Stimulated activated CD4-positive, alpha-beta T cell treated with anti-CD3 and anti-CD28 coated beads, Interleukin-12 subunit alpha, Interleukin-12 subunit beta, amount 100 ng/mL, for 48 hours (primary cell): ENCODE data around the gene COL16A1.
A peak's percentile ranks its signal among the peaks of the same experiment; 100 is the strongest.

Experiments
- DNase-seq, 3 donors: peaks; one replicate each; pipeline ENCODE4 v3.0.0-alpha.2; 2020; ENCODE audit warnings: low read depth in 2 of 3, low spot score in 1 of 3

Gene COL16A1

DNA sequence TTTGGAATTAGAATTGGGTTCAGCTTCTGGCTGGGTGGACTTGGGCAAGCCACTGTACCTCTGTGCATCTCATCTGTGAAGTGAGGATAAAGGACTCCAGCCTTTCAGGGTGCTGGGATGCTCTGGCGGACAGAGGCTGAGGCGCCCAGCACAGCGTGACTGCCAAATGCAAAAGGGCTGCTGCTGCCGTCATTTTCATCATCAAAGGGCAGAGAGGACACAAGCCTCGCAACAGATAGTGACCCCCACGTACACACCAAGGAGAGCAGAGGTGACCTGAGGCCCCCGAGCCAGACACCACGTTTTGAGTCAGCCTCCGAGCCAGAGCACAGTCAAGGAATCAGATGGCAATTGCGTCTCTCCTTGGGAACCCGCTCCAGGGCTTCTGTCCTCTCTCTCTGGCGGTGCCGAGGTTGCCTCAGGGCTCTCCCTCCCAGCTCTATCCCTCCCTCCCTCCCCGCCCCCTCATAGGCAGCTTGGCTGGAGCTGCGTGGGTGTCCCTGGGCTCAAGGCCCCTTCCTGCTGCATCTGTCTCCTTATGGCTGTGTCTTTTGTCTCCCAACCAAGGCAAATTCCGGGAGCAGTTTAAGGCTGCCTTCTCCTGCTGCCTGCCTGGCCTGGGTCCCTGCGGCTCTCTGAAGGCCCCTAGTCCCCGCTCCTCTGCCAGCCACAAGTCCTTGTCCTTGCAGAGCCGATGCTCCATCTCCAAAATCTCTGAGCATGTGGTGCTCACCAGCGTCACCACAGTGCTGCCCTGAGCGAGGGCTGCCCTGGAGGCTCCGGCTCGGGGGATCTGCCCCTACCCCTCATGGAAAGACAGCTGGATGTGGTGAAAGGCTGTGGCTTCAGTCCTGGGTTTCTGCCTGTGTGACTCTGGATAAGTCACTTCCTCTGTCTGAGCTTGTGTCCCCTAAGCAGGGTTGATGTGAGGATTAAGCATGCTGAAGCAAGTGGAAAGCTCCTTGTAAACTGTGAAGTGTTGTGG is 77.3 kb downstream of the COL16A1 start:
- DNase-seq: no peak

DNA sequence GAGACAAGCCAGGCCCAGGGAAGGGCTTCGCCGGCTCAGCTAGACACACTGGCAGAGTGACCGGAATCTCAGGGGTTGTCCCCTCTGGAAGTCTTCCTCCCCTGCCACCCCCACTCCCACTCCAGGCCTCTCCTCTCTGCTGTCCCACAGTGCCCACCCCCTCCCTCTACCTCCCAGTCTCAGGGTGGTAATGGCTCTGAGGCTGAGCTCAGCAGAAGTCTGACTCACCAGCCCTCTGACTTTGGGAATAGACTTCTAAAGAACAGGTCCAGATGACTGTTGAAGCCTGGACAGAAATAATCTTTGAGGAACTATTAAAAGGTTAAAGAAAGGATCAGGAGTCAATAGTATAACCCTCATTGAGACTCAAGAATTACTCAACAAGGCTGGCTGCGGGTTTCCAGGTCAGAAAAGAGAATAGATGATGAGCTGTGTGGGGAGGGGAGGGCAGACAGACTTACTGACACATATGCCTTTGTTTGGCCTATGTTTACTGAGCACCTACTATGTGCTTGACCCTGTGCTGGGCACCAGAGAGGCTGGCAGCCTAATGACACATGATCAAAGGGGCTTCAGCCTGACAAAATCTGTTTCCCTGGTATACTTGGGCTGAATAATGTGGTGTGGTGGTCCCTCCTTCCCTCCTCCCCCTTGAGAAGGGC is 78.1 kb downstream of the COL16A1 start:
- DNase-seq: no peak

DNA sequence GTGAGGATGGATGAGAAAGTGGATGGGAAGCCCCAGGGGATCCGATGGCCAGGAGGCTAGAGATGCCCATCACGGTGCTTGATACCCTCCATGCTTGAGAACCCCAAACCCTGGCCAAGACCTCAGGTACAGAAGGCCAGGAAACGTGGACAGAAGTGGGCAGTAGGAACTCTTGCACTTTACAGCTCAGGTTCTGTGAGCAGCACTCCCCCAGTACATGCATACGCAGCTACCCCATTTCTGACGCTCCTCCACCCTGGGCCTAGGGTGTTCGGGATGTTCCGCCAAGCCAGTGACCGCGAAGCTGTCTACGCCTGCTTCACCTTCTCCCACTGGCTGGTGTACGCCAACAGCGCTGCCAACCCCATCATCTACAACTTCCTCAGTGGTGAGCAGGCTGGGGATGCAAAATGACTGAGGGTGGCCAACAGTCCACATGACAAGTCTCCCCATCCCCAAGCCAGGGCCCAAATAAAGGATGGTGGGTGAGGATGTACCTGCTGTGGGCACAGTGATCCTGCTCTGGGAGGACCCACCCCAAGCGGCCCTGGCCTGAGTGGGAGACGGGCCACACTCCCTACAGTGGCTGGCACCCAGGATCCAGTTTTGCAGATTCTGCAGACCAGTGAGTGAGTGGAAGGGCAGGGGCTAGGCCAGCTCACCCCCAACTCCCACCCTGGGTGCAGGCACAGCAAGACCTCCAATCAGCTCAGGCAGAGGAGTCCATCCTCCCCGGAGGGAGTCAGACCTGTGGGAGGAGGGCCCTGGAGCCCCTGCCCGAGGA is 78.9 kb downstream of the COL16A1 start:
- DNase-seq: no peak

DNA sequence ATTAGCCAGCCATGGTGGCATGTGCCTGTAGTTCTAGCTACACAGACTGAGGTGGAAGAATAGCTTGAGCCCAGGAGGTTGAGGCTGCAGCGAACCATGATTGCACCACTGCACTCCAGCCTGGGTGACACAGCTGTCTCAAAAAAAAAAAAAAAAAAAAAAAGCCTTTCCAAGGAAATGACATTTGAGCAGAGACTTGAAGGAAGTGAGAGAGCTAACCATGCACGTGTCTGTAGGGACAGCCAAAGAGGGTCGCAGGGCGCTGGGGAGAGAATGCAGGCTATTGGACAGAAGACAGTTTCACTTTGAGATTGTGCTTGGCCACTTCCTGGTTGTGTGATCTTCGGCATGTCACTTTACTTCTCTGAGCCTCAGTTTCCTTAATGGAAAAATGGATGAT is 79.5 kb downstream of the COL16A1 start:
- no peak for DNase-seq

DNA sequence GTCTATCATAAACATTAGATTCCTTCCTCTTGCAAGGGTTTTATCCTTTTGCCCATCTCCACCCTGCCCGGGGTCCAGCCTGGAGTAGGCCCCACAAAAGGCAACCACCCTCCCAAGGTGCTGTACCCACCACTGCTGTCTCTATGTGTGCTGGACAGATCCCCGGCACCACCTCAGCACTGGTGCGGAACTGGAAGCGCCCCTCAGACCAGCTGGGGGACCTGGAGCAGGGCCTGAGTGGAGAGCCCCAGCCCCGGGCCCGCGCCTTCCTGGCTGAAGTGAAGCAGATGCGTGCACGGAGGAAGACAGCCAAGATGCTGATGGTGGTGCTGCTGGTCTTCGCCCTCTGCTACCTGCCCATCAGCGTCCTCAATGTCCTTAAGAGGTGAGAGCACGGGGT is 80.5 kb downstream of the COL16A1 start:
- no peak for DNase-seq

DNA sequence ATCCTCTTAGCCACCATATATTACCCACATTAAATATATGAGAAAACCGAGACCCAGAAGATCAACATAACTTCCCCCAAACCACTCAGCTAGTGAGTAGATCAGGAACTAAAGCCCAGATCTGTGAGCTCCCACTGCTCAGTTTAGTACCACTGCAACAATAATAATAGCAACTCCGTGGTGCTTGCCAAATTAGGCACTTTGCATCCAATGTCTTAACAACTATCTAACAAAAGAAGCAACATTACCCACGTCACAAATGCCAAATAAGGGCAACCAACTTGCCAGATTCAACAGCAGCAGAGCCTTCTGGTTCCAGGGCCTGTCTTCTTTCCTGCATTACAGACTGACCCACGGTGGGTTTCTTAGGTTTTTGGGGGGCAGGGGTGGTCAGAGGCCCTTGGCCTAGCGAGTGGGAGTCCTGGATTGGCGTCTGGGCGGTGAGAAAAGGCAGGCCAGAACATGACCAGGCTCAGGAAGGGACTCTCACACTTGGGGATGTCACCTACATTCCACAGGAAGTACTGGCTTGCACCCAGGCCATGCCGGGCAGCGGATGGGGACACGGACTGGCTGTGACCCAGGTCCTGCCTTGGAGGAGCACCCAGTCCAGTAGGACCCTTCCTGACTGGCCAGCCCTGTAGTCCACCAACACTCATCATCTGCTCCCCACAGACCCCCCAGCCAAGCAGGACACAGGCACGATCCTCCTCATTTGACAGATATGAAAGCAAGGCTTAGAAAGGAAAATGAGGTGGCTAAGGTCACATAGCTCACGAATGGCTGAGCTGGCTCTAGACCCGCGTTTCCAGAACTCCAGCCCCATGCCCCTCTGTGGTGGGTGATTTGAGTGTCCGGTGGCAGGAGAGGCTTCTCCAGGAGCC is 81.7 kb downstream of the COL16A1 start:
- DNase-seq: no peak

DNA sequence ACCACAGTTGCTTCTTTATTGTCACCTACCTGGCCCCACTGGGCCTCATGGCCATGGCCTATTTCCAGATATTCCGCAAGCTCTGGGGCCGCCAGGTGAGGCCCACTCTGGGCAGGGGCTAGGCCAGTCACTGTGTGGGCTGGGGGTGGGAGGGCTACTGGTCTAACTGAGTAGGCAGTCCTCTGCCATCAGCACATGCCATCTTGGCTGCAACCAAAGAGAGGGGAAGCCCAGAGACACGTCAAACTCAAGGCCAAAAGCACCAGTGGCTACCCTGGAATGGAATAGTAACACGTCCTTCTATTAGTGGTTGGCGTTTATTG is 82.4 kb downstream of the COL16A1 start:
- no peak for DNase-seq

DNA sequence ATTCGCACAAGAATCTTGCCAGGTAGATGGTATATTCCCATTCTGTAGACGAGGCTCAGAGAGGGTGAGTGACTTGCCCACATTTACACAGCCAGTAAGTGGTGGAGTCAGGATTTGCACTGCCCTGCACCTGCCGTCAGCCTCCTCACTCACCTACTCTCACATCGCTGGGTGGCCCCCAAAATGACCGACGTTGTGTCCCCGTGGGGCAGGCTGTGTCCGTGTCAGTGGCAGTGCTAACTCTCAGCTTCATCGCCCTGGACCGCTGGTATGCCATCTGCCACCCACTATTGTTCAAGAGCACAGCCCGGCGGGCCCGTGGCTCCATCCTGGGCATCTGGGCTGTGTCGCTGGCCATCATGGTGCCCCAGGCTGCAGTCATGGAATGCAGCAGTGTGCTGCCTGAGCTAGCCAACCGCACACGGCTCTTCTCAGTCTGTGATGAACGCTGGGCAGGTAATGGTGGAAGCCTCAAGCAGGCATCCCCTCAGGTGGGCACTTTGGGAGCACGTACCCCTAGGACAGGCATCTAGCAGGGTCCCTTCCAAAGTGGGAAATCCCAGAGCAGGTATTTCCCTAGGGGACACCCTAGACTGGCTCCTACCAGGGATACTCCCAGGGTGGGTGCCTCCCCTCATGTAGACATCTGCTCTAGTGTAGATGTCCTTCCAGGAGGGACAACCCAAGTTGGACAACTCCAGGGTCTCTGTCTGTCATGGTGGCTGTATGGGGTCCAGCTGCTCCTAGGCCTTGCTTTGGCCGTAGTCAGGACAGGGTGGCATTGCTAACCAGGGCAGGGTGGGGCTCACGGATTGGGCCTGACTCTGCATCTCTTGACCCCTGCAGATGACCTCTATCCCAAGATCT is 83.0 kb downstream of the COL16A1 start:
- no peak for DNase-seq

DNA sequence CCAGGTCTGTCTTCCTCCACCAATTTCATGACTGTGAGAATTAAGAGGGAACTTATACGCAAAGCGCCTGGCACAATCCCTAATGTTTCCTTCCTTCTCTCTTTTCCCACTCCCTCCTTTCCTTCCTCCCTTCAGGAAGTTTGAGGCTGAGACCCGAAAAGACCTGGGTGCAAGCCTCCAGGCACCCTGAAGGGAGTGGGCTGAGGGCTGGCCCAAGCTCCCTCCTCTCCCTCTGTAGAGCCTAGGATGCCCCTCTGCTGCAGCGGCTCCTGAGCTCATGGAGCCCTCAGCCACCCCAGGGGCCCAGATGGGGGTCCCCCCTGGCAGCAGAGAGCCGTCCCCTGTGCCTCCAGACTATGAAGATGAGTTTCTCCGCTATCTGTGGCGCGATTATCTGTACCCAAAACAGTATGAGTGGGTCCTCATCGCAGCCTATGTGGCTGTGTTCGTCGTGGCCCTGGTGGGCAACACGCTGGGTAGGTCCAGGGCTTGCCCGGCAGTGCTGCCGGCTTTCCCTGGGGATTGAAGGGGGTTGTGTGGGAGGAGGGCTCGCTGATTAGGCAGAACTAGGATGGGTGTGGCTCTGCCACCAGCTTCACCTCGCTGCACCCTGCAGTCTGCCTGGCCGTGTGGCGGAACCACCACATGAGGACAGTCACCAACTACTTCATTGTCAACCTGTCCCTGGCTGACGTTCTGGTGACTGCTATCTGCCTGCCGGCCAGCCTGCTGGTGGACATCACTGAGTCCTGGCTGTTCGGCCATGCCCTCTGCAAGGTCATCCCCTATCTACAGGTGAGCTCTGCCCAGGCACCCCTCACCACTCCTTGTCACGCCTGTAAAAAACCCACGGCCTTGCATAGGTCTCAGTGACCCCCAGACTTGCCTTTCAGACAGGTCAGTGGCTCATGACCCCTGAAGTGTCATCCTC is 84.6 kb downstream of the COL16A1 start:
- DNase-seq: no peak

DNA sequence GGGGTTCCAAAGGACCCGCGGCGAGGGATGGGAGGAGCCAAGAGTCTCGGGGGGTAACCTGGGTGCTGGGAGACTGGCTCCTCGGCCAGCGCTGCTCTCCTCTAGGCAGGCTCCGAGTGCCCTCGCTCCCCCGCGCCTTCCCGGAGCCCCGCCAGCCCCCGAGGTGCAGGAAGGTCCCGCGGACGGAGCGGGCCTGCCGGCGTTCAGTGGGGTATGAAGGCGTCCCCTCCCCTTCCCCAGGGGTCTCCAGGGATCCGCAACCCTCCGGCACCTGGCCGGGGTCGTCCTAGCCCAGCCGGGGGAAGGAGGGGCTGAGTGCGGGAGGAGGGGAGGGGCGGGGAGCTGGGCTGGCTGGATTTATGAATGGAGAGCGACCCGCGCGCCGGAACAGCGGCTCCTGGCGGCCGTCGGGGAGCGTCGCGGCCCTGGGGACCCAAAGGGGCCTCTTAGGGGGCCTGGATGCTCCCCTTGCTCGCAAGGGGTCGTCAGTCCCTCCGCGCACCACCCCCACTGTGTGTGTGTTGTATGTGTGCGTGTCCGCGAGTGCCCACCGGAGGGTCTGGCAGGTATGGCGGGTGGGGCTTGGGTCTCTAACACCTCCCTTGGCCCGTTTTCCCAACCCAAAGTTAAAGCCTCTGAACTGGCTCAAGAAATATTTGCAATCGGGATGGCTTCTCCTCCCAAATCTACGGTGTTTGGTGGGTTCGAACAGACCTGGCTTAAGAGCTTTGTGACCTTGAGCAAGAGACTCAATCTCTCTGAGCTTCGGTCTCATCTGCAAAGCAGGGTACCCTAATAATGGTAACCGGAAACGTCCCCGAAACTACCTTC is 85.7 kb downstream of the COL16A1 start:
- peak in 2 of 3 donors; percentile 18 to 32 for DNase-seq

DNA sequence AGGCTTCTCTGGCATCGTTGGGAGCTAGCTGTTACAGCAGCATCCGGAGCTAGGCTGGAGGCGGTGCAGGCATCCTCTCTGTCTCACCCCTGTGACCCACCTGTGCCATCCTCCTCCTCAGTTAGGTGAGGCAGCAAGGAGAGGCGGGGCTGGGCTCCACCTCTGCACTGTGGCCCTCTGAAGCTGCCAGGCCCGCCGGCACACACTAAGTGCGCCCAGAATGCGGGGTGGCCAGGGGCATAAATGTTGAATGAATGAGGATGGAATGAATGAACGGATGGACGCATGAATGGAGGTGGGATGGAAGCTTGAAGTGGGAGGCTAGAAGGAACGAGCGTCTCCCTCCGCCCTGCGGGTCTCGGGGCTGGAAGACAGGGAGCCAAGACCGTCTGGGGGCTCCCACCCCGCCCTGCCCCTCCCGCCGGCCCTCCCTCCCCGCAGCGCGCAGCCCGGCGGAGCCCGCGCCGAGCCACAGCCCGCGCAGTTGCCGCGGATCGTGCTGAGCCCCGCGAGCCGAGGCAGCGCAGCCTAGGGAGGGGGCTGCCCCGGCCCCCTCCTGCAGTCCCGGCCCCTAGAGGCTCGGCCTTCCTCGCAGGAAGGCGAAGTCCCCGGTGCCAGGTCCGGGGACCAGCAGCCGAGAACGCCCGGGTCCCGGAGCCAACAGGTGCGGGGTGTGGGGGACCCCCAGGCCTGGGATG is 86.5 kb downstream of the COL16A1 start, which contains the start of gene HCRTR1:
TSS of gene HCRTR1 (plus strand) at position 472 of the 698 bp plus-strand sequence. CDS start 1,504 bp downstream, outside the sequence.
- no peak for DNase-seq

DNA sequence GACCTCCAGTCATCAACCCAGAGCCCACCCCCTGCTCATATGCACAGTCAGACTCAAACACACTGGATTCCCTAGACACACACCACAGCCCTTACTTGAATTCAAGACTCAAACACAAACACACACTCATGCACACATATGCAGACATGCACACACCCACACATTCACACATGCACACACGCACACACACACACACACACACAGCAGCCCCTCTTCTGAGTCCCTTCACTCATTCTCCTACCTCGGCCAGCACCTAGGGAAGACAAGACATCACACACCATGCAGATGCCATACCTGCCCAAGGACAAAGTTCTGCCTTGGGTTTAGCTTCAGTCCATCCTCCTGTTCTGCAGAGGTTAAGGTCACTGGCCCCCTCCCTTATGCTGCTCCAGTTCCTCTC is 87.9 kb downstream of the COL16A1 start:
- DNase-seq: no peak

DNA sequence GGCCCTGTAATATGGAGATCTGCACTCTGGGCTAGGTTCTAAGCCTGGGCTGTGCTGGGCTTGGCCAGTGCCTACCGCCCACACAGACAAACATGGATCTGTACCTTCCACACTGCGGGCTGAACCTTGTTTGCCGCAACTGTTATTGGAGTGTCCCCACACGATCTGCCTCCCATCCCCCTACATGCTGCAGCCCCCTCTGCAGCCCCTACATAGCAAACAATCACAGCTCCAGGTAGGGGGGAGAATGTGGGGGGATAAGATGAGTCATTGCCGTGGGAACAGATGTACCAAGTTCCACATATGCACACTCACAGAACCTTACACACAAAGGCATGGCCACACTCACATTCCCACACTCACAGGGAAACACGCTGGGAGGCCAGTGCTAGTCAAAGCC is 88.4 kb downstream of the COL16A1 start:
- no peak for DNase-seq

DNA sequence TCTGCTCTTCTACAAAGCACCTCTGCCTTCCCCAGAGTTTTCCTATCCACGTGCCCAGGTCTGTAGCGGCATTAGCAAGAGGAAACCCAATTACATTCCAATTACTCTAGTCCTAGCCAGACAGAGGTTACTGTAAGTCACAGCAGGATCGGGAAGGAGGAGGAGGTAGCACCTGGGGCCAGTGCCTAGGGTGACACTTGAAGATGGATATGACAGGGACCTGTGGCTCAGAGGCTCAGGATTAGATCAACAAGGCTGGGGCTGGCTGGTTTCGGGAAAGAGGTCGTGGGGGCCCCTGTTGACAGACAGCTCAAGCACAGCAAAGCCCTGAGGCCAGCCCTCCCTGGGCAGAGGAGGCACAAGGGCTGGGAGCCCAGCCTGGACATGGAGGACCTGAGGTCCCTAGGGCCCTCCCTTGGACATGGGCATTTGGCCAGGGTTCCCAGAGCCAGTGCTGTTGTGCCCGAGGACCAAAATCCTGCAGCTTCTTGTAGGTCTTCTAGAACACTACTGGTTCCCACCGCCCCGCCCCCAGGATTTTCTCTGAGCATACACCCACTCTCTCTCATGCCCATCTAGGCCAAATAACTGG is 89.3 kb downstream of the COL16A1 start:
- no peak for DNase-seq

DNA sequence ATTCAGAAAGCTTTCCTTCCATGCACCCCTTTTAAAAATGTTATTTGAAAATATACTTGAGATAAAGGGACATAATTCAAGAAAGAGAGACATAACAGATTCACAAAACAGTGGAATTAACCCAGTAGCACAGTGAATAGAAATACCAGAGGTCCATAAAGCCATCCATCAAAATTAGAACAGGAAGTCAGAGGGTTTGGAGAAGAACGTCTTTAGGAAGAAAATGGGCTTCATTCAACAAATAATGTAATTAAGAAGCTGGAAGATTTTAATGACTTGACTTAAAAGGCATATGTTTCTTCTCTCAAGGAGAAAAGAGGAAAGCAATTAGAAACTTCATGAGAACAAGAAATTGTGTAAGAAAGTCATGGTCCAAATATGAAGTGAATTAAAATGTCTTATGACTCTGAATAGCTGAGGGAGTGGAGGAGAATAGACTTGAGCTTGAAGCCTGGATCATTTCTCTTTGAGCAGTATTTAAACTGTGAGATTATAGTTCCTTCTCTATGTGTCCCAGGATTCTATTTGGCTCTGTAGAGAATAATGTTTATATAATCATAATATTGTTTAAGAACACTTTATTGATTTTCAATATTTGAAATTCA is 94.2 kb downstream of the COL16A1 start:
- no peak for DNase-seq

DNA sequence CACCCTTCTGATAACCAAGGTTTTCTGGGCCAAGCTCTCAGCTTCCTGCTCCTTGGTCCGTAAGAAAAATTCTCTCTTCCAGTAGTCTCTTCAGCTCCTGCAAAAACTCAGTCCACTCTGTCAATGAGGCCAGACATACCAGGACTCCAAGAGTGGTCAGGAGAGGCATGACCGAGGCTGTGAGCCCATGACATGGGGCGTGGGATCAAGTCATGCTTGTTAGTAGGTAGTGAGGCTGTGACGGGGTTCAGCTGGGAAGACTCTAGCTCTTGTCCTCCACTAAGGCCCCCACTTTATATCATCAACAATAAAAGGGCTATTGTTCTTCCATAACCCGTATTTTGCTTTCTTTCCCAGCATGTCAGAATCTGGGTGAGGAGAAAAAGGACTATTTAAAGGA is 96.5 kb downstream of the COL16A1 start:
- DNase-seq: no peak
